K562 (cell line): ENCODE measurements around the gene LGALS8. TPM values are rescaled to one million over a fixed set of nuclear protein-coding genes. Genes with fewer than 3 reads are reported as not detected.
A peak's percentile ranks its signal among the peaks of the same experiment; 100 is the strongest.

Experiments
- ATAC-seq: fragments of 200-7000 bp; cut with Tn5 transposase; 3 replicates; pipeline ENCODE4 v1.9.1; 2020; ENCODE audit warnings: moderate library complexity
- BruUV-seq: library from RNA; stranded (reverse); fragments of 400-500 nt; replicated peaks from 2 replicates; lab custom pipeline; 2021; lab: Mats Ljungman, UMichigan
- CTCF ChIA-PET: fragments of 300-600 bp; formaldehyde crosslinking; extraction: SDS; loops from one replicate; lab custom pipeline; 2021; ENCODE audit warnings: low intra/inter-chr PET ratio; lab: Yijun Ruan, JAX
- POLR2A ChIA-PET: fragments of 300-600, 350-650 bp; sonication (Branson Sonifier 250); formaldehyde crosslinking; extraction: SDS; loops from one replicate; lab custom pipeline; 2021; ENCODE audit warnings: antibody characterized with exemption, inconsistent platforms; lab: Yijun Ruan, JAX
- DNase-seq, 4 experiments: peaks; one replicate each; pipeline versions ENCODE4 v3.0.0 to v3.0.0-alpha.2; 2011 to 2018; ENCODE audit warnings: low spot score in 3 of 4, mixed read lengths in 3 of 4; ENCODE audit errors: extremely low read depth in 1 of 4
- FAIRE-seq: peaks from 2 replicates; lab custom pipeline; 2011; peaks lifted over from hg19 to GRCh38; lab: Jason Lieb, UNC
- H2AFZ ChIP-seq: 2 replicates; pipeline ENCODE4 v1.6.0; 2011; ENCODE audit warnings: low read depth, low read length, control low read depth, inconsistent platforms
- H3K27ac ChIP-seq: fragments of 200-600 bp; 3 replicates; pipeline ENCODE4 v1.8.0; 2011; ENCODE audit warnings: low read depth, mild to moderate bottlenecking, control low read depth, inconsistent platforms, low read length, moderate library complexity, mixed read lengths; ENCODE audit errors: extremely low read depth
- H3K27me3 ChIP-seq, 2 experiments: fragments of 300-600 bp in 1 of 2; 2 replicates in 1 of 2; 3 replicates in 1 of 2; pipeline versions ENCODE4 v1.6.0 to v1.8.0; 2011; ENCODE audit warnings: inconsistent platforms in 2 of 2, low read length in 2 of 2, mild to moderate bottlenecking in 1 of 2, mixed read lengths in 1 of 2, moderate library complexity in 1 of 2; ENCODE audit not compliant: control insufficient read depth in 2 of 2, insufficient read depth in 2 of 2
- H3K36me3 ChIP-seq: fragments of 300-600 bp; 3 replicates; pipeline ENCODE4 v1.8.0; 2011; ENCODE audit warnings: mild to moderate bottlenecking, low read length, inconsistent platforms; ENCODE audit not compliant: control insufficient read depth, insufficient read depth
- H3K4me1 ChIP-seq, 2 experiments: fragments of 200-600 bp in 1 of 2; replicated peaks in 1 of 2; 2 replicates in 1 of 2; 3 replicates in 1 of 2; pipeline versions ENCODE4 v1.5.1 to v1.8.0; 2011; ENCODE audit warnings: inconsistent platforms in 2 of 2, low read length in 2 of 2, mild to moderate bottlenecking in 1 of 2, mixed read lengths in 1 of 2, moderate library complexity in 1 of 2; ENCODE audit not compliant: control insufficient read depth in 2 of 2, insufficient read depth in 2 of 2
- H3K4me2 ChIP-seq: 2 replicates; pipeline ENCODE4 v1.6.1; 2011; ENCODE audit warnings: low read length, control low read depth, inconsistent platforms, mixed read lengths; ENCODE audit not compliant: insufficient read depth
- H3K4me3 ChIP-seq: fragments of 200-600 bp; sonication (generic), shearing (Covaris generic); 2 replicates; pipeline ENCODE4 v1.5.1; 2016; ENCODE audit warnings: control low read depth, inconsistent platforms
- H3K79me2 ChIP-seq: fragments of 200-600 bp; 3 replicates; pipeline ENCODE4 v1.8.0; 2011; ENCODE audit warnings: low read length, inconsistent platforms; ENCODE audit not compliant: control insufficient read depth, insufficient read depth
- H3K9ac ChIP-seq, 2 experiments: 2 replicates each; pipeline versions ENCODE4 v1.6.0 to v1.6.1; 2011; ENCODE audit warnings: low read depth in 2 of 2, low read length in 2 of 2, control low read depth in 1 of 2, inconsistent platforms in 1 of 2, mild to moderate bottlenecking in 1 of 2, mixed read lengths in 1 of 2; ENCODE audit not compliant: insufficient read depth in 1 of 2
- H3K9me1 ChIP-seq: one replicate; pipeline ENCODE4 v1.6.0; 2011; ENCODE audit warnings: inconsistent platforms, mild to moderate bottlenecking, low read length, moderate library complexity; ENCODE audit not compliant: control insufficient read depth, insufficient read depth
- H3K9me3 ChIP-seq: replicated peaks from 2 replicates; pipeline ENCODE4 v1.5.1; 2011; ENCODE audit warnings: low read depth, low read length, inconsistent platforms; ENCODE audit not compliant: control insufficient read depth, insufficient read depth
- H4K20me1 ChIP-seq: replicated peaks from 2 replicates; pipeline ENCODE4 v1.6.1; 2011; ENCODE audit warnings: low read length, inconsistent platforms, mixed read lengths; ENCODE audit not compliant: control insufficient read depth, insufficient read depth
- BMI1 ChIP-seq: fragments of 150-350 bp; IDR thresholded peaks from 2 replicates; pipeline ENCODE4 v1.6.1; 2014; ENCODE audit warnings: low read length
- BRD4 ChIP-seq: fragments of 200-600 bp; sonication (generic); IDR thresholded peaks from 2 replicates; pipeline ENCODE4 v1.6.1; 2017; ENCODE audit warnings: inconsistent platforms
- CHD4 ChIP-seq: fragments of 200-600 bp; sonication (generic); IDR thresholded peaks from 3 replicates; pipeline ENCODE4 v1.6.1; 2012; ENCODE audit warnings: low read depth, mild to moderate bottlenecking, mixed read lengths, low read length, inconsistent platforms; ENCODE audit not compliant: insufficient read depth, insufficient replicate concordance, poor library complexity, severe bottlenecking
- FOXJ2 ChIP-seq: fragments of 200-800 bp; sonication (Bioruptor generic); IDR thresholded peaks from 2 replicates; pipeline ENCODE4 v1.6.1; 2016; ENCODE audit warnings: missing genetic modification characterization, missing compliant biosample characterization
- SFPQ ChIP-seq: fragments of 200-400 bp; formaldehyde crosslinking; IDR thresholded peaks from 2 replicates; pipeline ENCODE4 v1.6.1; 2017; ENCODE audit warnings: mild to moderate bottlenecking, low read depth, low read length, moderate library complexity
- TEAD2 ChIP-seq: fragments of 450-650 bp; IDR thresholded peaks from 2 replicates; pipeline ENCODE4 v1.6.1; 2016; ENCODE audit warnings: missing genetic modification characterization, control low read depth, missing compliant biosample characterization
- TOE1 ChIP-seq, 2 experiments: fragments of 450-650 bp in 1 of 2; sonication (generic) in 1 of 2; formaldehyde crosslinking in 1 of 2; IDR thresholded peaks; 2 replicates each; pipeline versions ENCODE4 v1.7.1 to v1.8.0; 2016 to 2022; ENCODE audit warnings: borderline replicate concordance in 2 of 2, mild to moderate bottlenecking in 2 of 2, antibody characterized with exemption in 1 of 2, inconsistent platforms in 1 of 2, low read depth in 1 of 2, missing genetic modification reagents in 1 of 2, moderate library complexity in 1 of 2
- ZFP30 ChIP-seq: fragments of 250-450 bp; sonication (Bioruptor Pico); IDR thresholded peaks from 2 replicates; pipeline ENCODE4 v1.8.0; 2022; ENCODE audit warnings: moderate library complexity, mild to moderate bottlenecking, inconsistent platforms, borderline replicate concordance
- ZNF184 ChIP-seq: sonication (generic); formaldehyde crosslinking; IDR thresholded peaks from 2 replicates; pipeline ENCODE4 v1.5.0; 2020; ENCODE audit warnings: missing genetic modification reagents
- ZNF436 ChIP-seq: fragments of 250-450, 450-650 bp; sonication (Bioruptor Pico); formaldehyde crosslinking; IDR thresholded peaks from 2 replicates; pipeline ENCODE4 v1.7.0; 2020; ENCODE audit warnings: mild to moderate bottlenecking
- ZZZ3 ChIP-seq: fragments of 450-650 bp; IDR thresholded peaks from 2 replicates; pipeline ENCODE4 v1.6.1; 2016; ENCODE audit warnings: antibody characterized with exemption, mild to moderate bottlenecking, moderate library complexity
- WGBS: fragments of 100-300 bp; shearing (Covaris generic); methylation state at CpG from one replicate; pipeline ENCODE4 v1.1.6; 2016; ENCODE audit warnings: low coverage, mixed read lengths; ENCODE audit not compliant: insufficient coverage; ENCODE audit errors: missing lambda C conversion rate; 5-methylcytosine and 5-hydroxymethylcytosine counted together
- in situ Hi-C: fragments of 300-500 bp; cut with MboI; formaldehyde crosslinking; loops from 4 replicates; pipeline ENCODE4 v1.15.0; 2018; ENCODE audit warnings: inconsistent platforms, mixed read lengths
- intact Hi-C: fragments of 100-400 bp; cut with micrococcal nuclease; formaldehyde crosslinking; loops from 2 replicates; pipeline ENCODE4 v1.14.2; 2022
- polyA plus RNA-seq, 8 experiments: library from polyadenylated mRNA; depleted of rRNA in 4 of 8; stranded (reverse) in 5 of 8; unstranded in 3 of 8; fragments of >200 nt; fragmentation: Nextera tagmentation in 2 of 8; fragmentation: Illumina TruSeq in 1 of 8; extraction: Ambion mirVana in 2 of 8; extraction: Trizol in 1 of 8; gene quantifications; 2 replicates each; pipeline versions ENCODE4 v1.2.1 to v1.2.3, GENCODE V29; 2011 to 2014; ENCODE audit warnings: inconsistent platforms in 1 of 8, missing spikeins in 1 of 8
- total RNA-seq, 7 experiments: library from RNA; depleted of rRNA in 6 of 7; stranded (reverse); fragments of >200 nt in 6 of 7; fragmentation: Illumina TruSeq in 2 of 7; extraction: Trizol in 2 of 7; gene quantifications; 2 replicates each; pipeline versions ENCODE4 v1.2.1 to v1.2.3, GENCODE V29; 2011 to 2021; ENCODE audit warnings: low replicate concordance in 1 of 7
- TF ChIP-seq, protein P1 (sequence below): fragments of 250-450 bp; sonication (Bioruptor Pico); IDR thresholded peaks from 2 replicates; pipeline ENCODE4 v1.9.0; 2021; ENCODE audit warnings: mild to moderate bottlenecking, inconsistent platforms
- TF ChIP-seq, protein P2 (sequence below): fragments of 250-450 bp; sonication (Bioruptor Pico); IDR thresholded peaks from 2 replicates; pipeline ENCODE4 v1.5.0; 2021

LGALS8 gene
- total and polyA plus RNA-seq, 9 of the 15 experiments (the other 6 are each of a cell fraction or from before 2014, with no cell fraction given), result 57.4 to 87.7 (median 70.3) TPM

DNA sequence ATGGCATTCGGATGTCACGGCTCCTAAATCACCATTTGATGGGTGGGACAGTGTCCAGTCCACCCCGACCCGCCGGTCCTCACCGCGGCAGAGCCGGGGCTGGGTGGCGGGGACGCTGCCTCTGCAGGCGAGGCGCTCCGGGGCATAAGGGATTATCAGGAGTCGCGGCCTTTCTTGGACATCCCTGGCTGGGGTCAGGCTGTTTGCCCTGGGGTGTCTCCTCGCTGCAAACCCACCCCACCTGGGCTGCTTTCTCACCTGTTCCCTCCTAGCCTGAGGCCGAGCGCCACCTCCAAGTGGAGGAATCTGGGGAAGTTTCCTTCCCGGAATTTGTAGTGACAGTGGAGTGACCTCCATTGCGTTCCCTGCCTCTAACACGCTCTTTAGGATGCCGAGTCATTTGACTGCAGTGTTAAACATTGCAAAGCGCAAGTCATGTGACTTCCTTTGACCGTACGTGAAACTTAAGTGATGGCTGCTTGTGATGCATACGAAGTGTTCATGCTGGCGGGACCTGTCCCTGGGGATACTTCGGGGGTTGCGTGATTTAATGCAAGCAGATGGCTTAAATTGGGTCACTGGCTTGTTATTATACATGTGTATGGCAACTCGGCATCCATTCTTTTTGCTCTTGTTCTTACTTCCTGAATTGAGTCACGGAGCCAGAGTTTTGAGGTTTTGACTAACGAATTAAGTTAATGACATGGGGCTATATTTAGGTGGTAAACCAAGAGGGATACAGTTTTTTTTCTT lies 536 bp downstream of the LGALS8 start:
- BruUV-seq, result TSS peak; percentile 87
- peak; percentile 93 for FAIRE-seq
- H3K27ac ChIP-seq, result peak overlapping the region; percentile 79
- H3K79me2 ChIP-seq, result peaks cover 22% of the 10 kb centered on the region
- WGBS, result under 1% methylated on average over 32 of the region's 32 CpGs
- no peaks in the 10 kb centered on the region for H3K27me3 ChIP-seq
- H3K4me2 ChIP-seq, result peak overlapping the region; percentile 95
- no peaks in the 10 kb centered on the region for H3K9me3 ChIP-seq
- in situ Hi-C loops, result no loop called here
- peak; percentile 89 for ATAC-seq
- intact Hi-C loops, result no loop called here
- ChIA-PET POLR2A (interaction anchor here (0.6 to 1.1 kb wide), 5 partner anchors 9 to 312 kb away, joined by 3 to 4 read pairs (median 3); no protein-coding TSS in a partner anchor), CTCF (no interaction called here)
- no peaks in the 10 kb centered on the region for H3K9me1 ChIP-seq
- H3K4me3 ChIP-seq, result peak overlapping the region; percentile 91
- peak overlapping the region; percentile 85 to 96 for H3K9ac ChIP-seq
- peaks cover 6 to 13% of the 10 kb centered on the region in 2 experiments; a peak in 4 of 5 replicates for H3K4me1 ChIP-seq
- H4K20me1 ChIP-seq, result no peaks in the 10 kb centered on the region
- H3K36me3 ChIP-seq, result peaks cover 22% of the 10 kb centered on the region
- peak overlapping the region; percentile 97 for H2AFZ ChIP-seq
- peak; percentile 62 to 89 (median 74) for DNase-seq
- TF ChIP-seq TEAD2 (tag) (no peak; the same call in 1 of the 2 replicates), TOE1 (IDR thresholded peaks at IDR 0.05; ENCODE audit: borderline replicate concordance) (peak; percentile 99), TOE1 (CRISPR knock-in tag; IDR thresholded peaks at IDR 0.05; ENCODE audit: borderline replicate concordance, low read depth) (no peak), ZNF184 (CRISPR knock-in tag) (no peak), BRD4 (0 out of 2 replicates have a peak, but pooled peaks have one; percentile 44), BMI1 (no peak), ZNF436 (CRISPR knock-in tag) (no peak), ZFP30 (no peak), ZZZ3 (no peak), SFPQ (no peak), FOXJ2 (tag) (no peak), CHD4 (no peak)
- TF ChIP-seq, protein P1, sequence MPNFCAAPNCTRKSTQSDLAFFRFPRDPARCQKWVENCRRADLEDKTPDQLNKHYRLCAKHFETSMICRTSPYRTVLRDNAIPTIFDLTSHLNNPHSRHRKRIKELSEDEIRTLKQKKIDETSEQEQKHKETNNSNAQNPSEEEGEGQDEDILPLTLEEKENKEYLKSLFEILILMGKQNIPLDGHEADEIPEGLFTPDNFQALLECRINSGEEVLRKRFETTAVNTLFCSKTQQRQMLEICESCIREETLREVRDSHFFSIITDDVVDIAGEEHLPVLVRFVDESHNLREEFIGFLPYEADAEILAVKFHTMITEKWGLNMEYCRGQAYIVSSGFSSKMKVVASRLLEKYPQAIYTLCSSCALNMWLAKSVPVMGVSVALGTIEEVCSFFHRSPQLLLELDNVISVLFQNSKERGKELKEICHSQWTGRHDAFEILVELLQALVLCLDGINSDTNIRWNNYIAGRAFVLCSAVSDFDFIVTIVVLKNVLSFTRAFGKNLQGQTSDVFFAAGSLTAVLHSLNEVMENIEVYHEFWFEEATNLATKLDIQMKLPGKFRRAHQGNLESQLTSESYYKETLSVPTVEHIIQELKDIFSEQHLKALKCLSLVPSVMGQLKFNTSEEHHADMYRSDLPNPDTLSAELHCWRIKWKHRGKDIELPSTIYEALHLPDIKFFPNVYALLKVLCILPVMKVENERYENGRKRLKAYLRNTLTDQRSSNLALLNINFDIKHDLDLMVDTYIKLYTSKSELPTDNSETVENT (CRISPR knock-in tag), result no peak
- TF ChIP-seq, protein P2, sequence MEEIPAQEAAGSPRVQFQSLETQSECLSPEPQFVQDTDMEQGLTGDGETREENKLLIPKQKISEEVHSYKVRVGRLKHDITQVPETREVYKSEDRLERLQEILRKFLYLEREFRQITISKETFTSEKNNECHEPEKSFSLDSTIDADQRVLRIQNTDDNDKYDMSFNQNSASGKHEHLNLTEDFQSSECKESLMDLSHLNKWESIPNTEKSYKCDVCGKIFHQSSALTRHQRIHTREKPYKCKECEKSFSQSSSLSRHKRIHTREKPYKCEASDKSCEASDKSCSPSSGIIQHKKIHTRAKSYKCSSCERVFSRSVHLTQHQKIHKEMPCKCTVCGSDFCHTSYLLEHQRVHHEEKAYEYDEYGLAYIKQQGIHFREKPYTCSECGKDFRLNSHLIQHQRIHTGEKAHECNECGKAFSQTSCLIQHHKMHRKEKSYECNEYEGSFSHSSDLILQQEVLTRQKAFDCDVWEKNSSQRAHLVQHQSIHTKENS, result no peak
